MM.1S (cell line): ENCODE results near the gene CPA3.

ENCODE experiments used
- CTCF ChIP-seq: fragments of 300-600 bp; sonication (generic); IDR thresholded peaks from 2 replicates; pipeline ENCODE4 v1.5.1; 2016; ENCODE audit warnings: antibody characterized with exemption, low read length, mixed read lengths
- EZH2phosphoT487 ChIP-seq: fragments of 300-600 bp; sonication (generic); IDR thresholded peaks from 2 replicates; pipeline ENCODE4 v1.6.1; 2018; ENCODE audit warnings: antibody characterized with exemption, low read length

- no peak for TF ChIP-seq CTCF
- no peak for TF ChIP-seq EZH2phosphoT487
Measured at GRCh38 chr3:148878095-148878494, 13.0 kb downstream of the CPA3 start.
